ENCODE measurements around the gene ELMO3. TPM values are rescaled to one million over a fixed set of nuclear protein-coding genes. Genes with fewer than 3 reads are reported as not detected.

Gene ELMO3
- total and polyA plus RNA-seq, 7 donors: 0.26 to 0.82 (median 0.53) TPM

DNA sequence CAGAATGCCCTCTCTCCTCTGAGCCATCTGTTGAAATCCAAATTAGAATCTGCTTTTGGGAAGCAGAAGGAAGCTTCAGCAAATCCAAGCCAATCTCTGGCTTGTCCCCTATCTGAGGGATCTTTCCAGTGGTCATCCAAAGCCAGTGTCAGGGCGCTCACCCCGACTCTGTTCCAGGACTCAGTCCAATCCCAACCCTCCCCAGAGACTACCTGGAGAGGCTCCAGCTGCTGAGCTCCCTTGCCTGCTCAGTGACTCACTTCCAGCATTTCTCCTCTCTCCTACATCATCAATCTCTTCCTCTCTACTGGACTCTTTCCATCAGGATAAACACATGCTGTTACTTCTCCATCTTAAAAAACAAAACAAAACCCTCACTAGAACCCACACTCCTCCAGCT, 17.6 kb upstream of the ELMO3 start:
- ATAC-seq (no peak), DNase-seq (no peak)
- Histone ChIP-seq H3K36me3 (ENCODE audit: insufficient read depth in 1 of 2, low read depth in 1 of 2) (no peaks in the 10 kb centered on the region), H3K27me3 (ENCODE audit: insufficient read depth in 3 of 3, low read length in 2 of 3) (no peaks in the 10 kb centered on the region), H3K9me3 (no peaks in the 10 kb centered on the region), H3K27ac (no peak overlapping the region), H3K4me1 (peaks cover 41% of the 10 kb centered on the region), H3K4me3 (no peak overlapping the region)
- WGBS, 3 donors: 36 to 43% (median 37%) methylated on average over 2 of the region's 2 CpGs
- TF ChIP-seq CTCF (IDR thresholded peaks at IDR 0.05): no peak
- intact Hi-C loops (cut with DNase I): no loop called here

GRCh38 chr16:67182288-67182687, 16.6 kb upstream of the ELMO3 start:
- Histone ChIP-seq H3K36me3 (ENCODE audit: insufficient read depth in 1 of 2, low read depth in 1 of 2) (no peaks in the 10 kb centered on the region), H3K4me3 (no peak overlapping the region), H3K4me1 (peaks cover 40% of the 10 kb centered on the region), H3K27ac (no peak overlapping the region), H3K9me3 (no peaks in the 10 kb centered on the region), H3K27me3 (ENCODE audit: insufficient read depth in 3 of 3, low read length in 2 of 3) (no peaks in the 10 kb centered on the region)
- no peak for DNase-seq
- ATAC-seq: no peak
- TF ChIP-seq CTCF (IDR thresholded peaks at IDR 0.05): no peak
- intact Hi-C loops (cut with DNase I): no loop called here
- 86 to 97% (median 88%) methylated on average over 2 of the region's 2 CpGs for WGBS, 3 donors

DNA sequence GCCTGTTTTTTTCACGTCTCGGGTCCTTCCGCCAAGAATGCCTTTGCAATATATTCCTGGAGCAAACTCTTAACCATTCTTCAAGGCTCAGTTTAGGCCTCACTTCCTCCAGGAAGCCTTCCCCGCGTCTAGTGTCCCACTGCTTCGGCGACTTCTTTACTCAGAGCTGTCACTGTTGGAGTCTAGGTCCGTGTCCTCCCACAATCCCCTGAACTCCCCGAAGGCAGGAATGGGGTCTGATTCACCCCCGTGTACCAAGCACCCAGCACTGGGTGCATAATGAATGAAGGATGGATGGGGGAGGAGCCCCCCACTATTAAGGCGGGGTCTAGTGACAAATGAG, 15.7 kb upstream of the ELMO3 start:
- peak overlapping the region; percentile 95 for H3K4me3 ChIP-seq
- H3K4me1 ChIP-seq: peaks cover 31% of the 10 kb centered on the region
- WGBS, 3 donors: 8 to 10% (median 9%) methylated on average over 11 of the region's 11 CpGs
- H3K27ac ChIP-seq: peak overlapping the region; percentile 99
- H3K9me3 ChIP-seq: no peaks in the 10 kb centered on the region
- intact Hi-C loops (cut with DNase I): no loop called here
- ATAC-seq: no peak
- no peak for TF ChIP-seq CTCF (IDR thresholded peaks at IDR 0.05)
- no peaks in the 10 kb centered on the region for H3K36me3 ChIP-seq (ENCODE audit: insufficient read depth in 1 of 2, low read depth in 1 of 2)
- no peak for DNase-seq
- H3K27me3 ChIP-seq (ENCODE audit: insufficient read depth in 3 of 3, low read length in 2 of 3): no peaks in the 10 kb centered on the region

DNA sequence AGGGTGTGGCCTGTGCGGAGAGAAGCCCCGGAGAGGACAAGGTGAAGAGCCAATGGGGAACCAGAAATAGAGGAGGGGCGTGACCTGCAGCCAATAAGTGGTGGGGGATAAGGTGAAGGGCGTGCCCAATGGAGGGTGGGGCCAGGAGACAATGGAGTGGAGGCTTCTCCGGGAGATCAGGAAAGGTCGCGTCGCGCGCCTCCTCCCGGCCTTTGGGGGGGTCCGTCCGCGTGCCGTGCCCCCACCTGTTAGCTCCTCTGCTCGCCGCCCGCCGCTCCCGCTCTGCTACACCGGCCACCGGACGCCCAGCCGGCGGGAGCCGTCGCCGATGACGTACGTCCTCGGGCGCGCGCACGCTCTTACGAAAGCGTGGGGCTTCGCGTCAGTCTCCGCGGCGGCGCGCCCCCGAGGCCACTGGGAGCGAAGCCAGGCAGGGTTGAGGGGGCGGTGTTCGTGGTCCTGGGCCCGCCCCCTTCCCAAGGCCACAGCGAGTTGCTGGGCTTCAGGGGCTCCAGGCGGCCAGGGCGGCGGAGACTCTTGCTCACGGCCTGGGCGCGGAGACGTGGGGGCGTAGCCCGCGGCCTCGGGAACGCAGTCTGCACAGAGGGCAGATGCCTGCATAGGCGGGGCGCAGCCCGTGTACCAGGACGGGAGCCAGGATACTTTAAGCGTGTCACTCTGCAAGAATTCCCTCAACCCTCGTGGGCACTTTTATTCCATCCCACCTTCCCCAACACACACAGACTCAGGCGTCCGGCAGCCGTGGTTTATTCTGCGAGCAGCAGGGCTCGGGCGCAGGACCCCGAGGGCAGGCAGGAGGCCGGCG, 15.1 kb upstream of the ELMO3 start, which contains the start of gene MATCAP1:
MATCAP1 (minus strand) TSS at position 337 of the 826 bp plus-strand sequence. CDS start 3,353 bp downstream, outside the sequence.
- peak within 1 kb of the TSS; percentile 99 for H3K27ac ChIP-seq
- peak within 1 kb of the TSS; percentile 95 for H3K4me3 ChIP-seq
- WGBS, 3 donors: 0% methylated on average over 57 to 77 of the region's 77 CpGs
- DNase-seq: peak; percentile 93 to 96
- ATAC-seq: peak; percentile 92
- intact Hi-C loops (cut with DNase I): no loop called here
- H3K4me1 ChIP-seq: peaks cover 29% of the 10 kb centered on the region
- H3K9me3 ChIP-seq: no peaks in the 10 kb centered on the region
- no peaks in the 10 kb centered on the region for H3K36me3 ChIP-seq (ENCODE audit: insufficient read depth in 1 of 2, low read depth in 1 of 2)
- no peak for TF ChIP-seq CTCF (IDR thresholded peaks at IDR 0.05)
- H3K27me3 ChIP-seq (ENCODE audit: insufficient read depth in 3 of 3, low read length in 2 of 3): no peaks in the 10 kb centered on the region
